Measurements from ENCODE around the gene LAT.

DNA sequence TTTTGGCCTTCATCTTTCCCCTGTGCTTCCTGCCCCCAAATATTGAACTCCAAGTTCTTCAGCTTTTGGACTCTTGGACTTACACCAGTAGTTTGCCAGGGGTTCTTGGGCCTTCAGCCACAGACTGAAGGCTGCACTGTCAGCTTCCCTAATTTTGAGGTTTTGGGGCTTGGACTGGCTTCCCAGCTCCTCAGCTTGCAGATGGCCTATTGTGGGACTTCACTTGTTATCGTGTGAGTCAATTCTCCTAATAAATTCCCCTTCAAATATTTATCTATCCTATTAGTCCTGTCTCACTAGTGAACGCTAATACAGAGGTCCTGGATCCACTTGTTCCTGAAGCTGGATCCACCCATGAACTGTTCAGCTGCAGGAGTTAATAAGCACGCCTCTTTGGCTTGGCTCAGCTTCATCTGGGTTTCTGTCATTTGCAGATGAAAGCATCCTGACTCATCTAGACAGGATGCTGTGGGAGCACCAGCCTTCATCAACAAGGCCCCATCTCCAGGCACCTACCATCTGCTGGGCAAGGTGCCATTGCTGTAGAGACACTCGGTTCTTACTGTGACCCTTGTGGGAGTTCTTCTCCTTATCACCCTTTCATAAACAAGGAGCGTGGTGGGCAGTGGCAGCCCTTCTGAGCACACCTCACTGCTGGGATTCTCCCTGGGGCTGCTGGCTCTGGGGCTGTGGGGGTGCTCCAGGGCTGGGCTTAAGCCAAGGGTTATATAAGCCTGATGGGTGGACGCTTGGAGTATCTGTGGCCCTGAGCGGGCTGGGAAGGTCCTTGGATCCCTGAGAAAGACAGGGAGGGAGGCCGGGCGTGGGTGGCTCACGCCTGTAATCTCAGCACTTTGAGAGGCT lies 23.1 kb downstream of the LAT start:
- TF ChIP-seq SUZ12 (IDR thresholded peaks at IDR 0.05; ENCODE audit: extremely low read depth, insufficient read depth, insufficient read length) = no peak
- TF ChIP-seq YY1 (IDR thresholded peaks at IDR 0.05; ENCODE audit: insufficient read depth, insufficient read length) = no peak
